GM18870 (cell line): ENCODE measurements around the gene TAF1B.

Source experiments
- ATAC-seq: cut with Tn5 transposase; IDR thresholded peaks from one replicate; pipeline ENCODE4 v1.9.1; 2021; ENCODE audit warnings: moderate library complexity; ENCODE audit not compliant: unreplicated experiment

TAF1B gene

GRCh38 chr2:9937968-9938367, 94.7 kb downstream of the TAF1B start:
- no peak for ATAC-seq

- no peak for ATAC-seq
These were observed 96.6 kb downstream of the TAF1B start for GRCh38 chr2:9939587-9940485.

DNA sequence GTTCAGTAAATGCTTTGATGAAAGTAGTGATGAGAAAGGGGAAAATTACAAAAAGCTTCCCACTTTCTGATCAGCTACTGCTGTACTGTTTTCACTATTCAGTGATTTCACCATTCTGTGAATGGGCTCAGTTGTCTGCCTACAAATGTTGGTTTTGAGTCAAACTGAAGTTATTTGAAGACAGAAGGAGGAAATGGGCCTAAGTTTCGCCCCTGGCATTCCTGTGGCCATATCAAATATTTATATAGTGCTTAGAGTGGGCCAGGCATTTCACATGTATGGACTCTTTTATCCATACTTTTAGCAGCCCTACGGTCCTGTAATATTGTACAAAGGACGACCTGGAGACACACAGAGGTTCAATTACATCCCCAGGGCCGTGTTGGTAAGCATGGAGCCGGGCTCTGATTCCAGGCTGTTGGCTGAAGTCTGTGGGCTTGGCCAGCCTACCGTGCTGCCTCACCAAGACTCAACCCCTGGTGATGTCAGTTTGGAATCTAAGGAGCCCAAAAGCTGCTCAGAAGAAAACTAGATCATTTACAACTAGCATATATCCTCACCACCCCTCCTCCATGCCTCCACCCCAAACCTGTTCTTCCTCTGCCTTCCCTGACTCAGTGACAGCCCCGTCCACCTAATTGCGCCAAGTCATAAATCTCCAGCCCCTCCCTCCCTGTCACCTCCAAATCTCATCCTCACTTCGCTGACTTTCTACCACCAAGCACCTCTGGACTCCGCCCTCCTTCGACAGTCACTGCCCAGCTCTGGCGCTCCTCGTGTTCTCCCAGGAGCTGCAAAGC, 98.1 kb downstream of the TAF1B start:
- ATAC-seq: no peak

GRCh38 chr2:9941996-9942390, 98.7 kb downstream of the TAF1B start:
- no peak for ATAC-seq

GRCh38 chr2:9944330-9944758, 101.1 kb downstream of the TAF1B start:
- ATAC-seq: no peak

GRCh38 chr2:9945596-9945995, 102.3 kb downstream of the TAF1B start:
- no peak for ATAC-seq

DNA sequence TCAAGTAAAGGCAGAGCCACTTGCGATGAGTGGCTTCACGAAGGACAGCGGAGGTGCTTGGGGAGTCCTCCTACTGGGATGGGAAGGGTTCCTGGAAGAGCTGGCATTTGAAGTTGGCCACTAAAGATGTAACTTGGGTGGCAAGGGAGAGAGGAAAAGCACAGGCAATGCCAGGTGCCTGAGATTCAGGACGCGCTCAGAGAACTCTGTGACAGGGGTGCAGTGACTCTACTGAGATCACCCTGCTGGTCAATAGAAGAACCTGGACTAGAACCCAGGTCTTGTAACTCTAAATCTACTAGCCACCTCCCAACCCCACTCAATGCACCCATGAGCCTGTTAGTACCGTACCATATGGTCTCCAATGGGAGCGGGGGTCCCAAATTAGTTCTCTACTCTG, 102.8 kb downstream of the TAF1B start:
- no peak for ATAC-seq

- no peak for ATAC-seq
These were observed 103.5 kb downstream of the TAF1B start for GRCh38 chr2:9946818-9947217.

DNA sequence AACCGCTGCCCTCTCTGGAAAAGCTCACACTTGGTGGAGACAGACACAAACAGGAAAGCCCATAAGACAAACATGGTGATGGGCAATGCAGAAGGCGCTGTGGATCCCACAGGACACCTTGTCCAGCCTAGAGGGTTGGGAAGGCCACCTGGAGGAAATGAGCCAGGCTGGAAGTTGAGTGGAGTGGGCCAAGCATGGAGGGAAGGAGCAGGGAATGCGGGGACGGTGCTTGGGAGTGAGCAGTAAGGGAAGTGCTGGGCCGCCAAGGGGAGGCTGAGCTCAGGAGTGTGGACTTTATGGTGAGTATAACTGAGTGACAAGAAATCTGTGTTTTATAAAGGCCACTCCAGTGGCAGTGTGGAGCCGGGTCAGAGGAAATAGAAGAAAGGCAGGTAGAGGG, 105.4 kb downstream of the TAF1B start:
- ATAC-seq: no peak

GRCh38 chr2:9949239-9949991, 106.1 kb downstream of the TAF1B start:
- ATAC-seq: no peak

GRCh38 chr2:9949992-9950520, 106.8 kb downstream of the TAF1B start:
- ATAC-seq: no peak

DNA sequence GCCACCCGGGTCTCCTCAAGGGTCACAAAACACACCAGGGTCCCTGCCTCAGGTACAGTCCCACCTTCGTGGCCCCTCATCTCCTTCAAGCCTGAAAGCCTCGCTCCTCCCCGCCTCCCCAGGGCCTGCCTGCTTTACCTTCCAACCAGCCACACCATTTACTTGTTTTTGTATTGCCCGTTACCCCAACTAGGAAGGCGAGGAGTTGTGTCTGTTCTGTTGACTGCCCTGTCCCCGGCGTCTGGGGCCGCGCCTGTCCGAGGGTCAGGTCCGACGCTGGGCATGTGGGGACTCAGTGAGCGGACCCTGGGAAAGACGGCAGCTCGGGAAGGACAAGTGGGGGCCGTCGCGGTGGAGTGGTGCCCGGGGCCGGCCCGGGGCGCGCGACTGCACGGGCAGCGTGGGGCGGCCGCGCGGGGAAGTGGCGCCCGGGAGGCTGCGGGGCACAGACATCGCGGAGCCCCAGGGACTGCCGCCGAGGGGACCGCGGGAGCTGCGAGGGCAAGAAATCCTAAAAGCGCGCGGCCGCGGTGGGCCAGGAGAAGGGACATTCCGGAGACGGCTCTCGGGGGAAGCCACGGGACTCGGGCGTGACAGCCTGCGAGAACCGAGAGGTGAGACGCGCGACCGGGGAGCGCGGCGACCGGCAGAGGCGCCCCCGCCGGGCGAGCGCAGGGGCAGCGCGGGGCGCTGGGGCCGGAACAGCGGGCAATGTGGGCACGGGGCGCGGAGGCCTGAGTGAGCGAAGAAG, 107.4 kb downstream of the TAF1B start:
- ATAC-seq: peak; percentile 3

GRCh38 chr2:9951272-9951521, 107.9 kb downstream of the TAF1B start:
- no peak for ATAC-seq

- ATAC-seq: peak; percentile 73
These were observed 108.4 kb downstream of the TAF1B start, which contains the start of gene GRHL1 for GRCh38 chr2:9951522-9952285. Gene GRHL1, plus strand, starts transcription at chr2:9951693. Its CDS starts 141 bp downstream, at chr2:9951834.

DNA sequence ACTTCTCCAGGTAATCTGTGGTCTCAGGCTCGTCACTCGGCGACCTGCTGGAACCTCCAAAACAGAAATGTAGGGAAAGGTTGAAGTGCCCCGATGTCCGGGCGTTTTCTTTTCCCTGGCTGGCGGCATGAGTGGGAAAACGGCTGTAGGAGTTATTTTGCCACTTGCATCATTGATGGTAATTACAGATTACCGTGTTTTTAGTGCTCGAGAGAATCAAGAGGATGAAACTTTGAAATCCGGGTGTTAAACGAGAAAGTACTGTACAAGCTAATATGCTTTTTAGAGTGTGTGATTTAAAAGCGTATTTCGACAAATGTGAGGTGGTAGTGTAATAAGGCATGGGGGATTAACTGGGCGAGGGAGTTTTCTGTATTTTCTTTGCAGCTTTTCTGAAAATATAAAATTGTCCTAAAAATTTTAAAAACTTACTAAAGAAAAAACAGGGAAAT, 109.0 kb downstream of the TAF1B start:
- ATAC-seq: no peak

GRCh38 chr2:9952856-9953503, 109.7 kb downstream of the TAF1B start:
- ATAC-seq: no peak

GRCh38 chr2:9954136-9954535, 110.9 kb downstream of the TAF1B start:
- ATAC-seq: no peak

- ATAC-seq: no peak
These were observed 114.8 kb downstream of the TAF1B start for GRCh38 chr2:9958057-9958456.

DNA sequence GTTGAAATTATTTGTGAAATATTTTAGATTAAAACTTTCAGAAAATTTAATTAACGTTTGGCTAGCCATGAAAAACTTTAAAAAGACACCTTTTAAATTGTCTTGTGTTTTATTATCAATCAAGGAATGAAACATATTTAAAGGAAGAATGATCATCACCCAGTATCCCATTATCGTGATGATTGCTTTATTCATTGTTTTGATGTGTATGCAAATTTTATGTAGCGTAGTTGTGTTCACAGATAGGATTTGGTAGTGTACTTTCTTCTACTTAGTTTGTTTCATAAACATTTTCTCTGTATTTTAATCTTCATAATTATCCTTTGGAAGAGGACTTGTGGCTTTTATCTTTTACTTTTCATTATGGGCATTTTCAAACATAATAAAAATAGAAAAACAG, 116.0 kb downstream of the TAF1B start:
- no peak for ATAC-seq
